B cell (primary cell): Measurements from ENCODE around the gene SEZ6L. TPM values are rescaled to one million over a fixed set of nuclear protein-coding genes. Genes with fewer than 3 reads are reported as not detected.

Experiments used
- ATAC-seq: fragments of 200-7000 bp; cut with Tn5 transposase; one replicate; pipeline ENCODE4 v1.10.0; 2021; ENCODE audit warnings: low read depth, mild to moderate bottlenecking, moderate number of reproducible peaks, moderate library complexity
- CTCF ChIA-PET: fragments of 350-600 bp; sonication (Branson Sonifier 250); formaldehyde crosslinking; loops from one replicate; lab custom pipeline; 2021; ENCODE audit warnings: antibody characterized with exemption, inconsistent platforms; lab: Charles Lee
- POLR2A ChIA-PET: fragments of 350-600 bp; sonication (Branson Sonifier 250); formaldehyde crosslinking; loops from one replicate; lab custom pipeline; 2021; ENCODE audit warnings: antibody characterized with exemption; lab: Charles Lee
- DNase-seq: peaks from one replicate; pipeline ENCODE4 v3.0.0; 2013
- H2AFZ ChIP-seq: 2 replicates; pipeline ENCODE4 v1.6.1; 2012; ENCODE audit warnings: mild to moderate bottlenecking, low read depth, low read length; ENCODE audit not compliant: insufficient read depth, poor library complexity, severe bottlenecking
- H3K27ac ChIP-seq, 2 donors: 1 replicate in 1 of 2; 2 replicates in 1 of 2; pipeline ENCODE4 v1.5.1; 2012 to 2013; ENCODE audit warnings: low read length in 2 of 2, mild to moderate bottlenecking in 2 of 2, moderate library complexity in 1 of 2
- H3K27me3 ChIP-seq, 4 experiments: fragments of 200-600 bp in 1 of 4; sonication (generic) in 1 of 4; replicated peaks in 1 of 4; 1 replicate in 2 of 4; 2 replicates in 2 of 4; pipeline versions ENCODE4 v1.6.1 to v1.7.0; 2013 to 2016; ENCODE audit warnings: low read length in 3 of 4, mild to moderate bottlenecking in 2 of 4, mixed read lengths in 1 of 4, moderate library complexity in 1 of 4; ENCODE audit not compliant: insufficient read depth in 4 of 4, control insufficient read depth in 3 of 4; ENCODE audit errors: control extremely low read depth in 1 of 4
- H3K36me3 ChIP-seq, 2 experiments: replicated peaks in 1 of 2; 1 replicate in 1 of 2; 2 replicates in 1 of 2; pipeline versions ENCODE4 v1.6.1 to v1.7.1; 2013; ENCODE audit warnings: low read length in 1 of 2; ENCODE audit not compliant: insufficient read depth in 2 of 2, control insufficient read depth in 1 of 2; ENCODE audit errors: control extremely low read depth in 1 of 2, extremely low read depth in 1 of 2
- H3K4me1 ChIP-seq, 2 donors: fragments of 200-600 bp in 1 of 2; sonication (generic) in 1 of 2; 1 replicate in 1 of 2; 2 replicates in 1 of 2; pipeline versions ENCODE4 v1.5.1 to v1.6.1; 2013 to 2017; ENCODE audit warnings: low read length in 2 of 2; ENCODE audit not compliant: control insufficient read depth in 2 of 2, insufficient read depth in 2 of 2
- H3K4me2 ChIP-seq: replicated peaks from 2 replicates; pipeline ENCODE3; 2012; ENCODE audit warnings: mild to moderate bottlenecking, low read depth, low read length; ENCODE audit not compliant: poor library complexity, severe bottlenecking
- H3K4me3 ChIP-seq, 5 experiments: fragments of 200-600 bp in 1 of 5; sonication (generic) in 1 of 5; 1 replicate in 3 of 5; 2 replicates in 2 of 5; pipeline versions ENCODE4 v1.5.1 to v1.7.0; 2011 to 2016; ENCODE audit warnings: low read length in 4 of 5, mild to moderate bottlenecking in 4 of 5, low read depth in 2 of 5, control low read depth in 1 of 5, moderate library complexity in 1 of 5; ENCODE audit not compliant: insufficient read depth in 1 of 5; ENCODE audit errors: control extremely low read depth in 1 of 5, extremely low read depth in 1 of 5
- H3K79me2 ChIP-seq: fragments of 200-600 bp; sonication (generic); one replicate; pipeline ENCODE4 v1.6.0; 2016; ENCODE audit warnings: low read length; ENCODE audit not compliant: control insufficient read depth, insufficient read depth
- H3K9ac ChIP-seq: fragments of 200-600 bp; sonication (generic); 2 replicates; pipeline ENCODE4 v1.6.1; 2017; ENCODE audit warnings: mild to moderate bottlenecking, low read length, moderate library complexity
- H3K9me3 ChIP-seq, 3 donors: one replicate each; pipeline versions ENCODE4 v1.6.1 to v1.7.1; 2013; ENCODE audit warnings: low read length in 2 of 3; ENCODE audit not compliant: control insufficient read depth in 2 of 3, insufficient read depth in 1 of 3; ENCODE audit errors: control extremely low read depth in 1 of 3
- H4K20me1 ChIP-seq: 2 replicates; pipeline ENCODE4 v1.6.0; 2012; ENCODE audit warnings: mild to moderate bottlenecking, low read length; ENCODE audit not compliant: insufficient read depth, control insufficient read depth, poor library complexity, severe bottlenecking
- H3K27ac Mint-ChIP-seq: one replicate; pipeline ENCODE4 v1.8.0; 2021; ENCODE audit warnings: mixed read lengths
- H3K27me3 Mint-ChIP-seq: one replicate; pipeline ENCODE4 v1.8.0; 2021; ENCODE audit warnings: mixed read lengths
- H3K4me1 Mint-ChIP-seq: one replicate; pipeline ENCODE4 v1.8.0; 2021; ENCODE audit warnings: mixed read lengths
- H3K4me3 Mint-ChIP-seq: one replicate; pipeline ENCODE4 v1.8.0; 2021; ENCODE audit warnings: mixed read lengths
- H3K9me3 Mint-ChIP-seq: one replicate; pipeline ENCODE4 v1.8.0; 2022; ENCODE audit warnings: mixed read lengths; ENCODE audit not compliant: insufficient read depth
- EZH2 ChIP-seq: IDR thresholded peaks from 2 replicates; pipeline ENCODE4 v1.6.1; 2012; ENCODE audit warnings: borderline replicate concordance, low read depth, mild to moderate bottlenecking, moderate library complexity, low read length; ENCODE audit not compliant: insufficient read depth, poor library complexity, severe bottlenecking
- WGBS: methylation state at CpG from one replicate; pipeline ENCODE4 v1.1.5; 2013; ENCODE audit warnings: missing lambda C conversion rate; ENCODE audit not compliant: insufficient coverage; 5-methylcytosine and 5-hydroxymethylcytosine counted together
- intact Hi-C: fragments of 100-400 bp; cut with micrococcal nuclease; formaldehyde crosslinking; loops from one replicate; pipeline ENCODE4 v1.10.0; 2022
- polyA plus RNA-seq: library from polyadenylated mRNA; depleted of rRNA; stranded (reverse); fragments of >200 nt; gene quantifications from 2 replicates; pipeline ENCODE4 v1.2.3, GENCODE V29; 2012
- total RNA-seq, 2 donors: library from RNA; stranded (reverse); fragments of 120-200 nt in 1 of 2; gene quantifications; 1 replicate in 1 of 2; 2 replicates in 1 of 2; pipeline versions ENCODE4 v1.2.3 to v1.2.4, GENCODE V29; 2013 to 2022
- TF ChIP-seq, protein P1 (sequence below): fragments of 200-600 bp; IDR thresholded peaks from one replicate; pipeline ENCODE4 v1.8.0; 2022; ENCODE audit warnings: antibody characterized with exemption, mild to moderate bottlenecking

SEZ6L gene
- total and polyA plus RNA-seq, 2 donors (not counting 1 experiment from before 2014, with no cell fraction given), result 0.04 TPM; not detected in 1

DNA sequence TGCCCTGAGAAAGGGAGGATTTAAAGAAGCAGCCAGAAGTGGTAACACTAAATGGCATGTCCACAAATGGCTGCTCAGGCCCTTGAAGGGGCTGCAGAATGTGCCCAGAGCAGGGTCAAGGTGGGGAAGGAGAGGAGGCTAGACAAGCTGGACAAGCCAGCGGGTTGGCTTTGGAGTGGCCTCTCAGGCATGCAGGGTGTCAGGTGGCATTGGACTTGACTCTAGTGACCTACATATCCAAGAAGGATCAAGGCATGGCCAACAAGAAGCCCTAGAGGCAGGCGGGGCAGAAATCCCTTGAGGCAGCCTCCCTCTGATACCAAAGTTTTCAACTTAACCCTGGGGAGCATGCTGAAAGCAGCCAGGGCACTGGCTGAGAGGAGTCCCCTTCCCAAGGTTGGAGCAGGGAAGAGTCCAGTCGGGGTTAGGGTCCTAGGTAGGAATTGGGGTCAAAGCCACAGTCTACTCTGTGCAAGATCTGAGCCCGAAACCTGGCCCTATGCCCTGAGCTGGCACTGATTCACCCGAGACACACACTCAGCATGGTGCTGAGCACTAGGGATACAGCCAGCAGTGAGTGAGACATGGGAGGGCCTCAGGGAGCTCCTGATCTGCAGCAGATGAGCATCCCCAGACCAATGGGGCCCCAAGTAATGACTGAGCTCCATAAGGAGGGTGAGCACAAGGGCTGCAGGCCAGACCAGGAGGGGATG, 164.0 kb downstream of the SEZ6L start:
- 93% methylated on average over 5 of the region's 5 CpGs for WGBS
- TF ChIP-seq, protein P1, sequence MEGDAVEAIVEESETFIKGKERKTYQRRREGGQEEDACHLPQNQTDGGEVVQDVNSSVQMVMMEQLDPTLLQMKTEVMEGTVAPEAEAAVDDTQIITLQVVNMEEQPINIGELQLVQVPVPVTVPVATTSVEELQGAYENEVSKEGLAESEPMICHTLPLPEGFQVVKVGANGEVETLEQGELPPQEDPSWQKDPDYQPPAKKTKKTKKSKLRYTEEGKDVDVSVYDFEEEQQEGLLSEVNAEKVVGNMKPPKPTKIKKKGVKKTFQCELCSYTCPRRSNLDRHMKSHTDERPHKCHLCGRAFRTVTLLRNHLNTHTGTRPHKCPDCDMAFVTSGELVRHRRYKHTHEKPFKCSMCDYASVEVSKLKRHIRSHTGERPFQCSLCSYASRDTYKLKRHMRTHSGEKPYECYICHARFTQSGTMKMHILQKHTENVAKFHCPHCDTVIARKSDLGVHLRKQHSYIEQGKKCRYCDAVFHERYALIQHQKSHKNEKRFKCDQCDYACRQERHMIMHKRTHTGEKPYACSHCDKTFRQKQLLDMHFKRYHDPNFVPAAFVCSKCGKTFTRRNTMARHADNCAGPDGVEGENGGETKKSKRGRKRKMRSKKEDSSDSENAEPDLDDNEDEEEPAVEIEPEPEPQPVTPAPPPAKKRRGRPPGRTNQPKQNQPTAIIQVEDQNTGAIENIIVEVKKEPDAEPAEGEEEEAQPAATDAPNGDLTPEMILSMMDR, result no peak
- no peak for TF ChIP-seq EZH2
- Histone ChIP-seq H2AFZ (no peak overlapping the region), H3K36me3 (no peaks in the 10 kb centered on the region), H3K27ac (no peak overlapping the region), H3K9ac (no peak overlapping the region), H3K9me3 (no peaks in the 10 kb centered on the region), H3K4me3 (no peak overlapping the region), H4K20me1 (no peaks in the 10 kb centered on the region), H3K4me2 (no peak overlapping the region), H3K79me2 (no peaks in the 10 kb centered on the region), H3K27me3 (peaks cover 0 to 12% (median 0%) of the 10 kb centered on the region in 4 experiments), H3K4me1 (no peaks in the 10 kb centered on the region)
- Mint-ChIP-seq H3K4me3 (no peak overlapping the region), H3K4me1 (no peaks in the 10 kb centered on the region), H3K27me3 (peaks cover 40% of the 10 kb centered on the region), H3K27ac (no peak overlapping the region), H3K9me3 (no peaks in the 10 kb centered on the region)
- DNase-seq (no peak), ATAC-seq (no peak)
- ChIA-PET CTCF (interaction anchor here (1.0 to 1.2 kb wide), 3 partner anchors 8 to 871 kb away, joined by 3 to 5 read pairs (median 3); no protein-coding TSS in a partner anchor), POLR2A (no interaction called here)
- intact Hi-C loops, result loop anchor here (5.0 kb wide), 1 partner anchor 436 kb away; no protein-coding TSS in a partner anchor

GRCh38 chr22:26334232-26334631, 165.0 kb downstream of the SEZ6L start:
- no peak overlapping the region for H3K27ac ChIP-seq
- no peaks in the 10 kb centered on the region for H3K36me3 ChIP-seq
- no peak for DNase-seq
- H4K20me1 ChIP-seq, result no peaks in the 10 kb centered on the region
- Mint-ChIP-seq H3K4me1 (no peaks in the 10 kb centered on the region), H3K27me3 (peaks cover 46% of the 10 kb centered on the region), H3K27ac (no peak overlapping the region), H3K4me3 (no peak overlapping the region), H3K9me3 (no peaks in the 10 kb centered on the region)
- no peak overlapping the region for H3K9ac ChIP-seq
- POLR2A ChIA-PET, result no interaction called here
- no peak overlapping the region for H2AFZ ChIP-seq
- intact Hi-C loops, result loop anchor here (5.0 kb wide), 1 partner anchor 437 kb away; no protein-coding TSS in a partner anchor
- H3K79me2 ChIP-seq, result no peaks in the 10 kb centered on the region
- no peaks in the 10 kb centered on the region for H3K4me1 ChIP-seq
- 76% methylated on average over 7 of the region's 9 CpGs for WGBS
- H3K4me2 ChIP-seq, result no peak overlapping the region
- TF ChIP-seq, protein P1, result no peak
- no peak for TF ChIP-seq EZH2
- H3K27me3 ChIP-seq, result peaks cover 0 to 12% (median 0%) of the 10 kb centered on the region in 4 experiments
- no peaks in the 10 kb centered on the region for H3K9me3 ChIP-seq
- CTCF ChIA-PET, result interaction anchor here (1.0 kb wide), 1 partner anchor 10 kb away, joined by 3 read pairs; no protein-coding TSS in a partner anchor
- no peak for ATAC-seq
- H3K4me3 ChIP-seq, result no peak overlapping the region
